ENCODE results near the gene LMTK3. TPM values are rescaled to one million over a fixed set of nuclear protein-coding genes. Genes with fewer than 3 reads are reported as not detected.

The LMTK3 gene
- polyA plus RNA-seq, 1 of the 3 experiments (the other 2 are of a cell fraction): 3.2 TPM

DNA sequence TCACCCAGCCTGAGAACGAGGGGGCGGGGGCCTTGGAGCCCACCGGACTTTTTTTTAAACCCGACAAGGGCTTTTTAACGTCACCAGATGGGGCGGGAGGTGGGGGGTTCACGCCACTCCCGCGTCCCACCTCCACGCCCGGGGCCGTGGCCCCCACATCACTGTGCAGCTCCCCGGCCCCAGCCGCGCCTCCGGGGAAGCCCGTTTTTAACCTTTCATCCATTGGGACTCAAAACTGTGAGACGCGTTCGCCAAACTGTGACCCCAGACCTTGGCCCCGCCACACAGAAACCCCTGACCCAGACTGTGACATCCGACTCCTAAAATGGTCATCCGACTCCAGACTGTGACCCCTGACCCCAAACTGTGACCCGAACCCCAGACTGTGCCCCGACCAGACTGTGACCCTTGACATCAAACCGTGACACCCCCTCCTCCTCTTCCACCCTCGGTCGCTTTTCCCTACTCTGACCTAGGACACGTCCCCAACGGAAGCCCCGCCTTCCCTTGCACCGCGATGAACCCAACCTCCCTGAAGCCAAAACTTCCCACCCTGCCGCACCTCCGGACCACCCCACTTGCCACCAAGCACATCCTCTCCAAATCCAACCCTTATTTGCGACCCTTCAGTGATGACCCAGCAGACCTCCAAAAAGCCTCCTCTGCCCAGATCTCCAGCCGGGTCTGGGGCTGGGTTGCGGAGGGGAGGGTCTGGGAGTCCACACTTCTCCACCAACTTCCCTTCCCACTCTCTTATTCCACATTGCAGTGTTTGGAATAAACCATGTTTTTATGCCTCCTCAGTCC lies 67.3 kb downstream of the LMTK3 start:
- ChIA-PET CTCF (interaction anchor here (0.7 to 2.4 kb wide), 11 partner anchors 8 to 443 kb away, joined by 3 to 10 read pairs (median 4); partner anchors contain the start of genes GRIN2D and KDELR1), POLR2A (interaction anchor here (0.9 to 1.0 kb wide), 3 partner anchors 81 to 175 kb away, joined by 3 to 5 read pairs (median 5); partner anchors contain the start of genes RPL18 and SPHK2)
- Histone ChIP-seq H3K9me3 (no peaks in the 10 kb centered on the region), H3K27ac (ENCODE audit: low read depth in 2 of 2, low read length in 1 of 2) (peak overlapping the region; percentile 89 to 92), H3F3A (replicated peaks; ENCODE audit: insufficient read depth) (peaks cover 18% of the 10 kb centered on the region), H3K4me2 (peak overlapping the region; percentile 99), H3K27me3 (ENCODE audit: insufficient read depth) (no peaks in the 10 kb centered on the region), H4K20me1 (ENCODE audit: insufficient read depth) (no peaks in the 10 kb centered on the region), H2AFZ (ENCODE audit: low read depth) (peak overlapping the region; percentile 87), H3K9ac (peak overlapping the region; percentile 92; the same call in 1 of the 2 replicates), H3K4me3 (ENCODE audit: low read depth in 2 of 2, low read length in 1 of 2) (peak overlapping the region; percentile 98 to 99), H3K79me2 (ENCODE audit: insufficient read depth) (peaks cover 35% of the 10 kb centered on the region), H3K9me2 (no peaks in the 10 kb centered on the region), H3K36me3 (replicated peaks in 1 of 2; ENCODE audit: control insufficient read depth in 1 of 2, insufficient read depth in 2 of 2, low read length in 1 of 2) (peaks cover 12 to 20% of the 10 kb centered on the region in 2 experiments), H3K4me1 (ENCODE audit: control insufficient read depth in 1 of 2, insufficient read depth in 2 of 2, low read depth in 1 of 2, low read length in 1 of 2) (peaks cover 4 to 16% of the 10 kb centered on the region in 2 experiments; a peak in 2 of 4 replicates)
- 43% methylated on average over 38 of the region's 38 CpGs for WGBS (ENCODE audit: low lambda C conversion rate)
- peak; percentile 56 for DNase-seq
- TF ChIP-seq SMC3 (IDR thresholded peaks at IDR 0.05; ENCODE audit: low read depth, low read length): 0 out of 2 replicates have a peak, but pooled peaks have one; percentile 3
- TF ChIP-seq POLR2AphosphoS5 (IDR thresholded peaks at IDR 0.05; ENCODE audit: low read depth, low read length): no peak

DNA sequence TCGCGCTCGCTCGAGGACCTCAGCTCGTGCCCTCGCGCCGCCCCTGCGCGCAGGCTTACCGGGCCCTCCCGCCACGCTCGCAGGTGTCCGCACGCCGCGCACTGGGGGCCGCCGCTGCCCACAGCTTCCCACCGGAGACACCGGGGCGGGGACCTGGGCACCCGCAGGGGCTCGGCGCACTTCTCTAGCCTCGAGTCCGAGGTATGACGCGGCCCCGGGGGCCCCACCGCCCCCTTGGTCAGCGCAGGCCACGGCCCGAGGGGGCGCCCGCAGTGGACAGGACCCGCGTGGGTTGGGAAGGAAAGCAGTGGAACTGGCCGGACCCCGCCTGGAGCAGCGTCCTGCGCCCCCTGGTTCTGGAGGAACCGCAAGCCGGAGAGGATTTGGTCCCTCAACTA lies 67.9 kb downstream of the LMTK3 start:
- no peaks in the 10 kb centered on the region for H3K9me3 ChIP-seq
- H3K4me1 ChIP-seq (ENCODE audit: control insufficient read depth in 1 of 2, insufficient read depth in 2 of 2, low read depth in 1 of 2, low read length in 1 of 2): peaks cover 4 to 16% of the 10 kb centered on the region in 2 experiments; a peak in 2 of 4 replicates
- 92% methylated on average over 37 of the region's 45 CpGs for WGBS (ENCODE audit: low lambda C conversion rate)
- POLR2A ChIA-PET: no interaction called here
- H3K9me2 ChIP-seq: no peaks in the 10 kb centered on the region
- CTCF ChIA-PET: interaction anchor here (0.6 kb wide), 1 partner anchor 177 kb away, joined by 3 read pairs; no protein-coding TSS in a partner anchor
- H3K27ac ChIP-seq (ENCODE audit: low read depth in 2 of 2, low read length in 1 of 2): no peak overlapping the region
- no peaks in the 10 kb centered on the region for H3K27me3 ChIP-seq (ENCODE audit: insufficient read depth)
- peak overlapping the region; percentile 98 to 99; a peak in 3 of 4 replicates for H3K4me3 ChIP-seq (ENCODE audit: low read depth in 2 of 2, low read length in 1 of 2)
- H3K79me2 ChIP-seq (ENCODE audit: insufficient read depth): peaks cover 29% of the 10 kb centered on the region
- H4K20me1 ChIP-seq (ENCODE audit: insufficient read depth): no peaks in the 10 kb centered on the region
- H3F3A ChIP-seq (replicated peaks; ENCODE audit: insufficient read depth): peaks cover 17% of the 10 kb centered on the region
- no peak overlapping the region; the same call in 1 of the 2 replicates for H2AFZ ChIP-seq (ENCODE audit: low read depth)
- H3K4me2 ChIP-seq: peak overlapping the region; percentile 99
- peaks cover 10 to 18% of the 10 kb centered on the region in 2 experiments for H3K36me3 ChIP-seq (replicated peaks in 1 of 2; ENCODE audit: control insufficient read depth in 1 of 2, insufficient read depth in 2 of 2, low read length in 1 of 2)
- no peak overlapping the region for H3K9ac ChIP-seq
- no peak for DNase-seq
- TF ChIP-seq, protein P1, sequence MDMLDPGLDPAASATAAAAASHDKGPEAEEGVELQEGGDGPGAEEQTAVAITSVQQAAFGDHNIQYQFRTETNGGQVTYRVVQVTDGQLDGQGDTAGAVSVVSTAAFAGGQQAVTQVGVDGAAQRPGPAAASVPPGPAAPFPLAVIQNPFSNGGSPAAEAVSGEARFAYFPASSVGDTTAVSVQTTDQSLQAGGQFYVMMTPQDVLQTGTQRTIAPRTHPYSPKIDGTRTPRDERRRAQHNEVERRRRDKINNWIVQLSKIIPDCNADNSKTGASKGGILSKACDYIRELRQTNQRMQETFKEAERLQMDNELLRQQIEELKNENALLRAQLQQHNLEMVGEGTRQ (IDR thresholded peaks at IDR 0.05; ENCODE audit: borderline replicate concordance, low read depth, low read length): no peak
- TF ChIP-seq JUND (IDR thresholded peaks at IDR 0.05): no peak
- no peak for TF ChIP-seq RXRA (IDR thresholded peaks at IDR 0.05; ENCODE audit: borderline replicate concordance, low read depth)
- no peak for TF ChIP-seq NFIC (IDR thresholded peaks at IDR 0.05; ENCODE audit: borderline replicate concordance)
- TF ChIP-seq TAF1 (IDR thresholded peaks at IDR 0.05; ENCODE audit: borderline replicate concordance, low read depth, low read length): no peak
- TF ChIP-seq RCOR1 (IDR thresholded peaks at IDR 0.05; ENCODE audit: low read length): no peak
- TF ChIP-seq FOXJ3 (CRISPR knock-in tag; IDR thresholded peaks at IDR 0.05): no peak
- TF ChIP-seq, protein P2, sequence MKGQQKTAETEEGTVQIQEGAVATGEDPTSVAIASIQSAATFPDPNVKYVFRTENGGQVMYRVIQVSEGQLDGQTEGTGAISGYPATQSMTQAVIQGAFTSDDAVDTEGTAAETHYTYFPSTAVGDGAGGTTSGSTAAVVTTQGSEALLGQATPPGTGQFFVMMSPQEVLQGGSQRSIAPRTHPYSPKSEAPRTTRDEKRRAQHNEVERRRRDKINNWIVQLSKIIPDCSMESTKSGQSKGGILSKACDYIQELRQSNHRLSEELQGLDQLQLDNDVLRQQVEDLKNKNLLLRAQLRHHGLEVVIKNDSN (IDR thresholded peaks at IDR 0.05; ENCODE audit: borderline replicate concordance, low read depth): no peak

All from SK-N-SH (cell line).